Measurements from ENCODE around the gene SIK2. TPM values are rescaled to one million over a fixed set of nuclear protein-coding genes. Genes with fewer than 3 reads are reported as not detected.

Gene SIK2
- total RNA-seq, 1 experiment from 2014 or later: 2.2 TPM

DNA sequence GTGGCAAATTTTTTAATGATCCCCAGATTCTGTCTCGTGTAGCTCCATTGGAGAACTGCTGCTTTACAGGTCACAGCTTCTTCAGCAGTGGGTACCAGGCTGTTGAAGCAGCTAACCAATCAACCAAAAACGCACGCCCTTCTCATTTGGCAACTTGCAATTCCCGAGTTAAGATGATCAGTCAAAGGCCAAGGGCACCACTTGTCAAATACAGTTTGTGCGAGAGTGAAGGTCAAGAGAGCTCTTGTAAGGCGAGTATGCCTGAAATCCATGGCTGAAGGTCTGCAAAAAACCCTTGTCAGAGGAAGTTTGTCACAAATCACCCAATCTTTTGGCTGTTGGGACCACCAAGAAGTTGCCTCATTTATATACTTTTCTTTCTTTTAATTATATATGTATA lies 176.9 kb downstream of the SIK2 start:
- in situ Hi-C loops (cut with HindIII; ENCODE audit: low pct_unique_long_range_greater_than_20kb, low sequenced_read_pairs): no loop called here
- no peak for DNase-seq (ENCODE audit: low read depth)

Other genes starting within 250 kb of the SIK2 start
- gene POU2AF1, start 223.2 kb upstream of the SIK2 start, total RNA-seq (2014; rRNA removed; shearing (Covaris generic); ENCODE audit: low replicate concordance): not detected in 2 replicates
- not detected in 2 replicates for gene BTG4, start 90.1 kb upstream of the SIK2 start, total RNA-seq (2014; rRNA removed; shearing (Covaris generic); ENCODE audit: low replicate concordance)
- gene HOATZ, start 87.7 kb upstream of the SIK2 start, total RNA-seq (2014; rRNA removed; shearing (Covaris generic); ENCODE audit: low replicate concordance): not detected in 2 replicates
- gene LAYN, start 61.7 kb upstream of the SIK2 start, total RNA-seq (2014; rRNA removed; shearing (Covaris generic); ENCODE audit: low replicate concordance): not detected in 2 replicates
- 4.7 and 17.1 TPM in 2 replicates for gene PPP2R1B, start 163.9 kb downstream of the SIK2 start, total RNA-seq (2014; rRNA removed; shearing (Covaris generic); ENCODE audit: low replicate concordance)

Data from Caki2 (cell line).